Measurements from ENCODE around the gene CLIC3.
"Not testable (repeated sequence)": the region's sequence is repeated elsewhere in the genome, so short reads cannot be mapped to it uniquely, and the experiment has no call there.

The CLIC3 gene

GRCh38 chr9:137034709-137035506, 38.5 kb upstream of the CLIC3 start:
- TF ChIP-seq CTCF (IDR thresholded peaks at IDR 0.05; ENCODE audit: insufficient read depth, low read depth, low read length, missing control alignments): peak; percentile 96
- peak; percentile 94 for DNase-seq (ENCODE audit: low read depth)
- peak overlapping the region; percentile 1; the same call in 1 of the 2 replicates for H3K4me3 ChIP-seq (ENCODE audit: low read depth, low read length)

- no peak for DNase-seq (ENCODE audit: low read depth)
- TF ChIP-seq CTCF (IDR thresholded peaks at IDR 0.05; ENCODE audit: insufficient read depth, low read depth, low read length, missing control alignments): no peak
- peak overlapping the region; percentile 1; the same call in 1 of the 2 replicates for H3K4me3 ChIP-seq (ENCODE audit: low read depth, low read length)
Observed at GRCh38 chr9:137034039-137034708, 37.8 kb upstream of the CLIC3 start.

GRCh38 chr9:137033481-137033880, 37.1 kb upstream of the CLIC3 start:
- H3K4me3 ChIP-seq (ENCODE audit: low read depth, low read length); DNase-seq (ENCODE audit: low read depth): not testable (repeated sequence)

GRCh38 chr9:137032858-137033257, 36.5 kb upstream of the CLIC3 start:
- TF ChIP-seq CTCF (IDR thresholded peaks at IDR 0.05; ENCODE audit: insufficient read depth, low read depth, low read length, missing control alignments): no peak
- DNase-seq (ENCODE audit: low read depth): peak; percentile 62
- H3K4me3 ChIP-seq (ENCODE audit: low read depth, low read length): peak overlapping the region; percentile 6

GRCh38 chr9:137031904-137032640, 35.7 kb upstream of the CLIC3 start, which contains the start of gene FUT7:
Gene FUT7 (minus strand): TSS chr9:137032088. CDS start chr9:137031991, 97 bp downstream.
- H3K4me3 ChIP-seq (ENCODE audit: low read depth, low read length): peak within 1 kb of the TSS; percentile 6
- no peak for TF ChIP-seq CTCF (IDR thresholded peaks at IDR 0.05; ENCODE audit: insufficient read depth, low read depth, low read length, missing control alignments)
- DNase-seq (ENCODE audit: low read depth): peak; percentile 47

DNA sequence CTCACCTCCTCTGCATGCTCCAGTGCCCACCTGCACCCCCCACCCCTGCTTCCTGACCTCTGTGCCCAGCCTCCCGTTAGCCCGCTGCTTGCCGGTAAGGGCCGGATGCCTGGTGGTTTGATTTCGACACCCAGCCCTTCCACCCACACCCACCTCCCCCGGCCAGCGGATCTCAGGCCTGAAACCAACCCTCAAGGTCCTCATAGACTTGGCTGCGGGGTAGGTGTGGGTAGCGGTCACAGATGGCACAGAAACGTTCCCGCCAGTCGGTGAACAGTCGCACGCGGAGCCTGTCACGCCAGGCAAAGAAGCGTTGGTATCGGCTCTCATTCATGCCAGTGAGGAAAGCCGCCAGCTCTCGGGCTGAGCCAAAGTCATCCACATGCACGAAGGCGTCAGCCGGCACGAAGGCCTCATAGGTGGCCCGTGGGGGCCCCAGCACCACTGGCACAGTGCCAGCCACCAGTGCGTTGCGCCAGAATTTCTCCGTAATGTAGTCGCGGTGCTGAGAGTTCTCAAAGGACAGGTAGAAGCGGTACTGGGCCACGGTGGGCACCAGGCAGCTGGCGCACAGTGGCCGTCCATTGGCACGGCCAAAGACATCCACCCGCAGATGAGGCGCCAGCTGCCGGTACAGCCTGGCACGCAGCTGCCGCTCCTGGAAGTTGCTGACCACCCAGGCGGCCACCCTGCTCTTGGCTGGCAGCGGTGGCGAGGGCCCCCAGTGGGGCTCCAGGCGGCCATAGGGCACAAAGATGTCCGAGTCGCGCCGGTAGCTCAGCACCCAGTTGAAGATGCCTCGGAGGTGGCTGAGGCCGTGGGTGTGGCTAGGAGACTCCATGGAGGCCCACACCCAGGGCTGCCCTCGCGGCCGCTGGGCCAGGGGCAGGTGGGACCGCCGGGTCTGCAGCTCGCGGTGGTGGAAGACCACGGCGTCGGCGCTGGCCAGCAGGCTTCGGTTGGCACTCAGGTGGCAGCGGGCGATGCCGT, 34.5 kb upstream of the CLIC3 start:
- H3K4me3 ChIP-seq (ENCODE audit: low read depth, low read length): peak overlapping the region; percentile 6
- peak; percentile 81 for DNase-seq (ENCODE audit: low read depth)
- TF ChIP-seq CTCF (IDR thresholded peaks at IDR 0.05; ENCODE audit: insufficient read depth, low read depth, low read length, missing control alignments): no peak

Data from GM12865 (cell line).